ENCODE measurements around the gene DEPDC5. TPM values are rescaled to one million over a fixed set of nuclear protein-coding genes. Genes with fewer than 3 reads are reported as not detected.

The DEPDC5 gene
- total RNA-seq, 1 donor from 2014 or later: 13.0 TPM

DNA sequence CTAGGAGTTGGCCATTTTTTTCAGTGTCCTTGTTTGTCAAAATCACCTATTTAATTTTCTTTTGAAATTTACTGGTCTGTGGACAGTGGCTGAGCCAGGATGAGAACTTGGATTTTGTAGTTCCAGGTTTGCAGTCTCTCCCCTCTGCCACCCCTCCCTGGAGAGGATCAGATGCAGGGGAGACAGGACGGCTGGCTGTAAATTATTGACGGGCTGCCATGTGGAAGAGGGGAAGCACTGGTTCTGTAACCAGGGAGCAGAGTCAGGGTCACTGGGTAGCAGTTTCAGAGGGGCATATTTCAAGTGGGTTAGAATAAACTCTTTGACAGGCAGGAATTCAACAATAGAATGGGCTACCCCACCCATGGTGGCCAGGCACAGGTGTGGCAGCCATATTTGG is 169.9 kb downstream of the DEPDC5 start:
- no peaks in the 10 kb centered on the region for H3K4me1 ChIP-seq (ENCODE audit: insufficient read depth, low read length)
- no peak overlapping the region for H3K27ac ChIP-seq (ENCODE audit: low read depth, low read length)
- DNase-seq (ENCODE audit: low read depth) (no peak), FAIRE-seq (no peak)
- TF ChIP-seq EZH2 (IDR thresholded peaks at IDR 0.05; ENCODE audit: insufficient read depth, low read length): no peak
- TF ChIP-seq, protein P1, sequence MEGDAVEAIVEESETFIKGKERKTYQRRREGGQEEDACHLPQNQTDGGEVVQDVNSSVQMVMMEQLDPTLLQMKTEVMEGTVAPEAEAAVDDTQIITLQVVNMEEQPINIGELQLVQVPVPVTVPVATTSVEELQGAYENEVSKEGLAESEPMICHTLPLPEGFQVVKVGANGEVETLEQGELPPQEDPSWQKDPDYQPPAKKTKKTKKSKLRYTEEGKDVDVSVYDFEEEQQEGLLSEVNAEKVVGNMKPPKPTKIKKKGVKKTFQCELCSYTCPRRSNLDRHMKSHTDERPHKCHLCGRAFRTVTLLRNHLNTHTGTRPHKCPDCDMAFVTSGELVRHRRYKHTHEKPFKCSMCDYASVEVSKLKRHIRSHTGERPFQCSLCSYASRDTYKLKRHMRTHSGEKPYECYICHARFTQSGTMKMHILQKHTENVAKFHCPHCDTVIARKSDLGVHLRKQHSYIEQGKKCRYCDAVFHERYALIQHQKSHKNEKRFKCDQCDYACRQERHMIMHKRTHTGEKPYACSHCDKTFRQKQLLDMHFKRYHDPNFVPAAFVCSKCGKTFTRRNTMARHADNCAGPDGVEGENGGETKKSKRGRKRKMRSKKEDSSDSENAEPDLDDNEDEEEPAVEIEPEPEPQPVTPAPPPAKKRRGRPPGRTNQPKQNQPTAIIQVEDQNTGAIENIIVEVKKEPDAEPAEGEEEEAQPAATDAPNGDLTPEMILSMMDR (IDR thresholded peaks at IDR 0.05; ENCODE audit: insufficient read depth, low read depth, low read length): no peak
- Mint-ChIP-seq H3K27me3 (ENCODE audit: low read depth, unreplicated experiment) (peaks cover 10% of the 10 kb centered on the region), H3K9me3 (ENCODE audit: unreplicated experiment) (no peaks in the 10 kb centered on the region), H3K4me3 (ENCODE audit: unreplicated experiment) (no peak overlapping the region), H3K27ac (ENCODE audit: unreplicated experiment) (no peak overlapping the region), H3K4me1 (ENCODE audit: low read depth, unreplicated experiment) (peaks cover 10% of the 10 kb centered on the region), H3K36me3 (ENCODE audit: low read depth, unreplicated experiment) (peaks cover 4% of the 10 kb centered on the region)
- H4K20me1 ChIP-seq (ENCODE audit: insufficient read depth, low read length): no peaks in the 10 kb centered on the region
- H3K9ac ChIP-seq (ENCODE audit: low read length): no peak overlapping the region
- H3K9me3 ChIP-seq (ENCODE audit: insufficient read depth, low read depth, low read length): no peaks in the 10 kb centered on the region
- no peak overlapping the region for H3K4me3 ChIP-seq (ENCODE audit: insufficient read depth, low read depth, low read length)
- no peak overlapping the region for H2AFZ ChIP-seq (ENCODE audit: low read depth, low read length)
- H3K36me3 ChIP-seq (ENCODE audit: insufficient read depth, low read length): no peaks in the 10 kb centered on the region
- peaks cover 5% of the 10 kb centered on the region for H3K27me3 ChIP-seq (ENCODE audit: insufficient read depth, low read length)
- H3K4me2 ChIP-seq (ENCODE audit: low read length): no peak overlapping the region
- H3K79me2 ChIP-seq (ENCODE audit: insufficient read depth, low read length): no peaks in the 10 kb centered on the region

DNA sequence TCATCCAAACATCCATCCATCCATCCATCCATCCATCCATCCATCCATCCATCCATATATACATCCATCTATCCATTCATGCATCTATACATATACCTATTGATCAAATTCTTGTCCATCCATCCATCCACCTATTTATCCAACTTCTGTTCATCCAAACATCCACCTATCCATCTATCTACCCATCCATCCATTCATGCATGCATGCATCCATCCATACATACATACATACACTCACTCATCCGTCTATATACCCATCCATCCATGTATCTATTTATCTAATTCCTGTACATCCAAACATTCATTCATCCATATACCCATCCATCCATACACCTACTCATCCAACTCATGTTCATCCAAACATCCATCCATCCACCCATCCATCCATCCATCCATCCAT is 171.2 kb downstream of the DEPDC5 start:
- Histone ChIP-seq H3K9me3 (ENCODE audit: insufficient read depth, low read depth, low read length) (no peaks in the 10 kb centered on the region), H3K4me2 (ENCODE audit: low read length) (no peak overlapping the region), H3K27ac (ENCODE audit: low read depth, low read length) (no peak overlapping the region), H3K9ac (ENCODE audit: low read length) (no peak overlapping the region), H3K4me1 (ENCODE audit: insufficient read depth, low read length) (no peaks in the 10 kb centered on the region), H3K4me3 (ENCODE audit: insufficient read depth, low read depth, low read length) (no peak overlapping the region), H3K27me3 (ENCODE audit: insufficient read depth, low read length) (peaks cover 5% of the 10 kb centered on the region), H3K36me3 (ENCODE audit: insufficient read depth, low read length) (no peaks in the 10 kb centered on the region), H3K79me2 (ENCODE audit: insufficient read depth, low read length) (no peaks in the 10 kb centered on the region), H4K20me1 (ENCODE audit: insufficient read depth, low read length) (no peaks in the 10 kb centered on the region), H2AFZ (ENCODE audit: low read depth, low read length) (no peak overlapping the region)
- H3K9me3 Mint-ChIP-seq (ENCODE audit: unreplicated experiment): no peaks in the 10 kb centered on the region
- DNase-seq (ENCODE audit: low read depth) (no peak), FAIRE-seq (no peak)
- H3K27me3 Mint-ChIP-seq (ENCODE audit: low read depth, unreplicated experiment): peaks cover 14% of the 10 kb centered on the region
- peaks cover 14% of the 10 kb centered on the region for H3K4me1 Mint-ChIP-seq (ENCODE audit: low read depth, unreplicated experiment)
- TF ChIP-seq, protein P1 (IDR thresholded peaks at IDR 0.05; ENCODE audit: insufficient read depth, low read depth, low read length): no peak
- no peak for TF ChIP-seq EZH2 (IDR thresholded peaks at IDR 0.05; ENCODE audit: insufficient read depth, low read length)
- H3K4me3 Mint-ChIP-seq (ENCODE audit: unreplicated experiment): no peak overlapping the region
- H3K36me3 Mint-ChIP-seq (ENCODE audit: low read depth, unreplicated experiment): peaks cover 4% of the 10 kb centered on the region
- H3K27ac Mint-ChIP-seq (ENCODE audit: unreplicated experiment): no peak overlapping the region

DNA sequence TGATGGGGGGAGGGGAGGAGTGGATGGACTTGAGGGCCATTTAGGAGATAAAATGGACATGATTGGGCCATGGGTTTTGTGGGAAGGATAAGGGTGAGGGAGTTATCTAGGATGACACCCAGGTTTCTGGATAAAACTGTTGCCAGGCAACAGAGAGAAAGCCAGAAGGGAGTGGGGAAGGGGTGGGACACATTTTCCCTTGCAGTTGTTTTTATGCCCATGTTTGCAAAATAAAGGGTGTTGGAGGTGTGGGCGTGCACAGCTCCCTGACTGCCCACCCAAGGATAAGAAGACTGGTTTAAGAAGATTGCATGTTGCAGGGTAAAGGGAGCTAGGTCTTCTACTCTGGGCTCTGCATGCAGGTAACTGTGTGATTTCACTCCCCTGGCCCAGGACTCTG is 172.2 kb downstream of the DEPDC5 start:
- Histone ChIP-seq H3K9ac (ENCODE audit: low read length) (no peak overlapping the region), H3K4me3 (ENCODE audit: insufficient read depth, low read depth, low read length) (no peak overlapping the region), H3K79me2 (ENCODE audit: insufficient read depth, low read length) (no peaks in the 10 kb centered on the region), H3K4me1 (ENCODE audit: insufficient read depth, low read length) (no peaks in the 10 kb centered on the region), H3K9me3 (ENCODE audit: insufficient read depth, low read depth, low read length) (no peaks in the 10 kb centered on the region), H2AFZ (ENCODE audit: low read depth, low read length) (no peak overlapping the region), H3K4me2 (ENCODE audit: low read length) (no peak overlapping the region), H3K27me3 (ENCODE audit: insufficient read depth, low read length) (peaks cover 5% of the 10 kb centered on the region), H3K27ac (ENCODE audit: low read depth, low read length) (no peak overlapping the region), H4K20me1 (ENCODE audit: insufficient read depth, low read length) (no peaks in the 10 kb centered on the region), H3K36me3 (ENCODE audit: insufficient read depth, low read length) (no peaks in the 10 kb centered on the region)
- TF ChIP-seq, protein P1 (IDR thresholded peaks at IDR 0.05; ENCODE audit: insufficient read depth, low read depth, low read length): no peak
- TF ChIP-seq EZH2 (IDR thresholded peaks at IDR 0.05; ENCODE audit: insufficient read depth, low read length): no peak
- no peak overlapping the region for H3K4me3 Mint-ChIP-seq (ENCODE audit: unreplicated experiment)
- FAIRE-seq (no peak), DNase-seq (ENCODE audit: low read depth) (no peak)
- no peaks in the 10 kb centered on the region for H3K9me3 Mint-ChIP-seq (ENCODE audit: unreplicated experiment)
- H3K4me1 Mint-ChIP-seq (ENCODE audit: low read depth, unreplicated experiment): peaks cover 14% of the 10 kb centered on the region
- peaks cover 9% of the 10 kb centered on the region for H3K27me3 Mint-ChIP-seq (ENCODE audit: low read depth, unreplicated experiment)
- peaks cover 2% of the 10 kb centered on the region for H3K36me3 Mint-ChIP-seq (ENCODE audit: low read depth, unreplicated experiment)
- H3K27ac Mint-ChIP-seq (ENCODE audit: unreplicated experiment): no peak overlapping the region
